HEK293 (cell line): ENCODE data around the gene TSPO2.
"Not testable (repeated sequence)": the region's sequence is repeated elsewhere in the genome, so short reads cannot be mapped to it uniquely, and the experiment has no call there.

Experiments used
- BCL11B ChIP-seq: fragments of 450-650 bp; formaldehyde crosslinking; IDR thresholded peaks from 2 replicates; pipeline ENCODE4 v1.5.1; 2016; ENCODE audit warnings: low read depth, missing biosample characterization, missing genetic modification characterization
- ZNF133 ChIP-seq: fragments of 450-650 bp; formaldehyde crosslinking; IDR thresholded peaks from 2 replicates; pipeline ENCODE4 v1.5.1; 2016; ENCODE audit warnings: missing biosample characterization, missing genetic modification characterization
- ZNF175 ChIP-seq: fragments of 450-650 bp; formaldehyde crosslinking; IDR thresholded peaks from 2 replicates; pipeline ENCODE4 v1.5.1; 2016; ENCODE audit warnings: missing biosample characterization, missing genetic modification characterization
- ZNF274 ChIP-seq, 2 experiments: fragments of 200-500 bp in 1 of 2; fragments of 450-650 bp in 1 of 2; sonication (Bioruptor generic) in 1 of 2; formaldehyde crosslinking in 1 of 2; IDR thresholded peaks; 2 replicates each; pipeline versions ENCODE4 v1.5.1 to v1.6.1; 2014 to 2016; ENCODE audit warnings: borderline replicate concordance in 1 of 2, inconsistent platforms in 1 of 2, low read length in 1 of 2, missing biosample characterization in 1 of 2, missing genetic modification characterization in 1 of 2
- ZNF341 ChIP-seq: fragments of 450-650 bp; formaldehyde crosslinking; IDR thresholded peaks from 2 replicates; pipeline ENCODE4; 2016; ENCODE audit warnings: low read depth, missing biosample characterization, missing genetic modification characterization
- ZNF423 ChIP-seq: fragments of 450-650 bp; formaldehyde crosslinking; IDR thresholded peaks from 2 replicates; pipeline ENCODE4 v1.5.1; 2016; ENCODE audit warnings: missing biosample characterization, missing genetic modification characterization
- ZNF426 ChIP-seq: fragments of 450-650 bp; formaldehyde crosslinking; IDR thresholded peaks from 2 replicates; pipeline ENCODE4 v1.5.1; 2017; ENCODE audit warnings: missing biosample characterization, missing genetic modification characterization, mild to moderate bottlenecking, inconsistent platforms, moderate library complexity
- ZNF776 ChIP-seq: fragments of 450-650 bp; formaldehyde crosslinking; IDR thresholded peaks from 2 replicates; pipeline ENCODE4 v1.5.0; 2017; ENCODE audit warnings: missing biosample characterization, missing genetic modification characterization, borderline replicate concordance
- TF ChIP-seq, protein P1 (sequence below): fragments of 450-650 bp; formaldehyde crosslinking; IDR thresholded peaks from 2 replicates; pipeline ENCODE4 v1.5.1; 2016; ENCODE audit warnings: missing biosample characterization, missing genetic modification characterization
- TF ChIP-seq, protein P2 (sequence below): fragments of 450-650 bp; formaldehyde crosslinking; IDR thresholded peaks from 2 replicates; pipeline ENCODE4 v1.5.1; 2016; ENCODE audit warnings: missing biosample characterization, missing genetic modification characterization
- TF ChIP-seq, protein P3 (sequence below): fragments of 450-650 bp; formaldehyde crosslinking; IDR thresholded peaks from 2 replicates; pipeline ENCODE4 v1.5.1; 2016; ENCODE audit warnings: missing biosample characterization, missing genetic modification characterization, low read depth
- TF ChIP-seq, protein P4 (sequence below): fragments of 450-650 bp; formaldehyde crosslinking; conservative IDR thresholded peaks from 2 replicates; pipeline ENCODE4 v1.5.1; 2016; ENCODE audit warnings: low read depth, missing biosample characterization, missing genetic modification characterization

DNA sequence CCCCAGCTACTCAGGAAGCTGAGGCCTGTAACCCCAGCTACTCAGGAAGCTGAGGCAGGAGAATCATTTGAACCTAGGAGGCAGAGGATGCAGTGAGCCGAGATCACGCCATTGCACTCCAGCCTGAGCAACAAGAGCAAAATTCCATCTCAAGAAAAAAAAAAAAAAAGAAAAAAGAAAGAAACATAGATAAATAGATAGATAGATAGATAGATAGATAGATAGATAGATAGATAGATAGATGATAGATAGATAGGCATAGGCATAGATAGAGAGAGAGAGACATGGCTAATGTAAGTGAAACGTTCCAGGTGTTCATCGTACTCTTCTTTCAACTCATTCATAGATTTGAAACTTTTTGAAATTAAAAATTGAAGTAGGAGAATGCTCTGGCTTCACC lies 35.3 kb upstream of the TSPO2 start:
- TF ChIP-seq, protein P1, sequence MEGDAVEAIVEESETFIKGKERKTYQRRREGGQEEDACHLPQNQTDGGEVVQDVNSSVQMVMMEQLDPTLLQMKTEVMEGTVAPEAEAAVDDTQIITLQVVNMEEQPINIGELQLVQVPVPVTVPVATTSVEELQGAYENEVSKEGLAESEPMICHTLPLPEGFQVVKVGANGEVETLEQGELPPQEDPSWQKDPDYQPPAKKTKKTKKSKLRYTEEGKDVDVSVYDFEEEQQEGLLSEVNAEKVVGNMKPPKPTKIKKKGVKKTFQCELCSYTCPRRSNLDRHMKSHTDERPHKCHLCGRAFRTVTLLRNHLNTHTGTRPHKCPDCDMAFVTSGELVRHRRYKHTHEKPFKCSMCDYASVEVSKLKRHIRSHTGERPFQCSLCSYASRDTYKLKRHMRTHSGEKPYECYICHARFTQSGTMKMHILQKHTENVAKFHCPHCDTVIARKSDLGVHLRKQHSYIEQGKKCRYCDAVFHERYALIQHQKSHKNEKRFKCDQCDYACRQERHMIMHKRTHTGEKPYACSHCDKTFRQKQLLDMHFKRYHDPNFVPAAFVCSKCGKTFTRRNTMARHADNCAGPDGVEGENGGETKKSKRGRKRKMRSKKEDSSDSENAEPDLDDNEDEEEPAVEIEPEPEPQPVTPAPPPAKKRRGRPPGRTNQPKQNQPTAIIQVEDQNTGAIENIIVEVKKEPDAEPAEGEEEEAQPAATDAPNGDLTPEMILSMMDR (tag by site-specific recombination) = not testable (repeated sequence)
- TF ChIP-seq, protein P2, sequence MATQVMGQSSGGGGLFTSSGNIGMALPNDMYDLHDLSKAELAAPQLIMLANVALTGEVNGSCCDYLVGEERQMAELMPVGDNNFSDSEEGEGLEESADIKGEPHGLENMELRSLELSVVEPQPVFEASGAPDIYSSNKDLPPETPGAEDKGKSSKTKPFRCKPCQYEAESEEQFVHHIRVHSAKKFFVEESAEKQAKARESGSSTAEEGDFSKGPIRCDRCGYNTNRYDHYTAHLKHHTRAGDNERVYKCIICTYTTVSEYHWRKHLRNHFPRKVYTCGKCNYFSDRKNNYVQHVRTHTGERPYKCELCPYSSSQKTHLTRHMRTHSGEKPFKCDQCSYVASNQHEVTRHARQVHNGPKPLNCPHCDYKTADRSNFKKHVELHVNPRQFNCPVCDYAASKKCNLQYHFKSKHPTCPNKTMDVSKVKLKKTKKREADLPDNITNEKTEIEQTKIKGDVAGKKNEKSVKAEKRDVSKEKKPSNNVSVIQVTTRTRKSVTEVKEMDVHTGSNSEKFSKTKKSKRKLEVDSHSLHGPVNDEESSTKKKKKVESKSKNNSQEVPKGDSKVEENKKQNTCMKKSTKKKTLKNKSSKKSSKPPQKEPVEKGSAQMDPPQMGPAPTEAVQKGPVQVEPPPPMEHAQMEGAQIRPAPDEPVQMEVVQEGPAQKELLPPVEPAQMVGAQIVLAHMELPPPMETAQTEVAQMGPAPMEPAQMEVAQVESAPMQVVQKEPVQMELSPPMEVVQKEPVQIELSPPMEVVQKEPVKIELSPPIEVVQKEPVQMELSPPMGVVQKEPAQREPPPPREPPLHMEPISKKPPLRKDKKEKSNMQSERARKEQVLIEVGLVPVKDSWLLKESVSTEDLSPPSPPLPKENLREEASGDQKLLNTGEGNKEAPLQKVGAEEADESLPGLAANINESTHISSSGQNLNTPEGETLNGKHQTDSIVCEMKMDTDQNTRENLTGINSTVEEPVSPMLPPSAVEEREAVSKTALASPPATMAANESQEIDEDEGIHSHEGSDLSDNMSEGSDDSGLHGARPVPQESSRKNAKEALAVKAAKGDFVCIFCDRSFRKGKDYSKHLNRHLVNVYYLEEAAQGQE (tag by site-specific recombination) = not testable (repeated sequence)
- TF ChIP-seq ZNF341 (tag by site-specific recombination); ZNF274 (IDR thresholded peaks at IDR 0.05; ENCODE audit: low read length); ZNF274 (tag by site-specific recombination; IDR thresholded peaks at IDR 0.05; ENCODE audit: borderline replicate concordance); ZNF175 (tag by site-specific recombination); BCL11B (tag by site-specific recombination); ZNF423; ZNF426; ZNF776 (tag by site-specific recombination); ZNF133 (tag by site-specific recombination): not testable (repeated sequence)
- TF ChIP-seq, protein P3, sequence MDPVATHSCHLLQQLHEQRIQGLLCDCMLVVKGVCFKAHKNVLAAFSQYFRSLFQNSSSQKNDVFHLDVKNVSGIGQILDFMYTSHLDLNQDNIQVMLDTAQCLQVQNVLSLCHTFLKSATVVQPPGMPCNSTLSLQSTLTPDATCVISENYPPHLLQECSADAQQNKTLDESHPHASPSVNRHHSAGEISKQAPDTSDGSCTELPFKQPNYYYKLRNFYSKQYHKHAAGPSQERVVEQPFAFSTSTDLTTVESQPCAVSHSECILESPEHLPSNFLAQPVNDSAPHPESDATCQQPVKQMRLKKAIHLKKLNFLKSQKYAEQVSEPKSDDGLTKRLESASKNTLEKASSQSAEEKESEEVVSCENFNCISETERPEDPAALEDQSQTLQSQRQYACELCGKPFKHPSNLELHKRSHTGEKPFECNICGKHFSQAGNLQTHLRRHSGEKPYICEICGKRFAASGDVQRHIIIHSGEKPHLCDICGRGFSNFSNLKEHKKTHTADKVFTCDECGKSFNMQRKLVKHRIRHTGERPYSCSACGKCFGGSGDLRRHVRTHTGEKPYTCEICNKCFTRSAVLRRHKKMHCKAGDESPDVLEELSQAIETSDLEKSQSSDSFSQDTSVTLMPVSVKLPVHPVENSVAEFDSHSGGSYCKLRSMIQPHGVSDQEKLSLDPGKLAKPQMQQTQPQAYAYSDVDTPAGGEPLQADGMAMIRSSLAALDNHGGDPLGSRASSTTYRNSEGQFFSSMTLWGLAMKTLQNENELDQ (tag by site-specific recombination) = not testable (repeated sequence)
- TF ChIP-seq, protein P4, sequence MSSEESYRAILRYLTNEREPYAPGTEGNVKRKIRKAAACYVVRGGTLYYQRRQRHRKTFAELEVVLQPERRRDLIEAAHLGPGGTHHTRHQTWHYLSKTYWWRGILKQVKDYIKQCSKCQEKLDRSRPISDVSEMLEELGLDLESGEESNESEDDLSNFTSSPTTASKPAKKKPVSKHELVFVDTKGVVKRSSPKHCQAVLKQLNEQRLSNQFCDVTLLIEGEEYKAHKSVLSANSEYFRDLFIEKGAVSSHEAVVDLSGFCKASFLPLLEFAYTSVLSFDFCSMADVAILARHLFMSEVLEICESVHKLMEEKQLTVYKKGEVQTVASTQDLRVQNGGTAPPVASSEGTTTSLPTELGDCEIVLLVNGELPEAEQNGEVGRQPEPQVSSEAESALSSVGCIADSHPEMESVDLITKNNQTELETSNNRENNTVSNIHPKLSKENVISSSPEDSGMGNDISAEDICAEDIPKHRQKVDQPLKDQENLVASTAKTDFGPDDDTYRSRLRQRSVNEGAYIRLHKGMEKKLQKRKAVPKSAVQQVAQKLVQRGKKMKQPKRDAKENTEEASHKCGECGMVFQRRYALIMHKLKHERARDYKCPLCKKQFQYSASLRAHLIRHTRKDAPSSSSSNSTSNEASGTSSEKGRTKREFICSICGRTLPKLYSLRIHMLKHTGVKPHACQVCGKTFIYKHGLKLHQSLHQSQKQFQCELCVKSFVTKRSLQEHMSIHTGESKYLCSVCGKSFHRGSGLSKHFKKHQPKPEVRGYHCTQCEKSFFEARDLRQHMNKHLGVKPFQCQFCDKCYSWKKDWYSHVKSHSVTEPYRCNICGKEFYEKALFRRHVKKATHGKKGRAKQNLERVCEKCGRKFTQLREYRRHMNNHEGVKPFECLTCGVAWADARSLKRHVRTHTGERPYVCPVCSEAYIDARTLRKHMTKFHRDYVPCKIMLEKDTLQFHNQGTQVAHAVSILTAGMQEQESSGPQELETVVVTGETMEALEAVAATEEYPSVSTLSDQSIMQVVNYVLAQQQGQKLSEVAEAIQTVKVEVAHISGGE (tag by site-specific recombination) = not testable (repeated sequence)
